Measurements from ENCODE around the gene MLYCD. TPM values are rescaled to one million over a fixed set of nuclear protein-coding genes. Genes with fewer than 3 reads are reported as not detected.

The MLYCD gene
- total RNA-seq, 6 experiments from 2014 or later, result 6.6 to 15.6 (median 11.3) TPM

DNA sequence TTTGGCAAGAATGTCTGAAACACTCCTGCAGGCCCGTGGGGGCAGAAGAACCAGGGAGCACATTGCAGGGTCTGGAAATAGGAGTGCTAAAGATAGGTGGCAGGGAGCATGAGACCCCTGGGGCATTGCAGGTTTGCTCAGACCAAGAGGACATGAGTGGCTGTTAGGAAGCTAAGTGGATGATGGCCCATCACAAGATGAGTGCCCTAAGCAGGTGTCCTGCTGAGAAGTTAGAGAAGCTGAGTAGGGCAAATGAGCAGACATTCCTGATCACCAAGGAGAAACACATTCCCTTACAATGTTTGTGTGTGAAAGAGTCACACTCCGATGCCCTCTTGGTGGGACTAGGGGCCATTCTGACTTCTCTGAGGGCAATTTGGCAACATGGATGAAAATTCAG, 9.9 kb downstream of the MLYCD start:
- no peaks in the 10 kb centered on the region for H3K27me3 ChIP-seq
- H3K36me3 ChIP-seq, result peaks cover 0 to 65% (median 36%) of the 10 kb centered on the region in 4 donors
- ATAC-seq (no peak), DNase-seq (no peak)
- peaks cover 0 to 8% (median 0%) of the 10 kb centered on the region in 4 donors for H3K4me1 ChIP-seq
- TF ChIP-seq, protein P1, sequence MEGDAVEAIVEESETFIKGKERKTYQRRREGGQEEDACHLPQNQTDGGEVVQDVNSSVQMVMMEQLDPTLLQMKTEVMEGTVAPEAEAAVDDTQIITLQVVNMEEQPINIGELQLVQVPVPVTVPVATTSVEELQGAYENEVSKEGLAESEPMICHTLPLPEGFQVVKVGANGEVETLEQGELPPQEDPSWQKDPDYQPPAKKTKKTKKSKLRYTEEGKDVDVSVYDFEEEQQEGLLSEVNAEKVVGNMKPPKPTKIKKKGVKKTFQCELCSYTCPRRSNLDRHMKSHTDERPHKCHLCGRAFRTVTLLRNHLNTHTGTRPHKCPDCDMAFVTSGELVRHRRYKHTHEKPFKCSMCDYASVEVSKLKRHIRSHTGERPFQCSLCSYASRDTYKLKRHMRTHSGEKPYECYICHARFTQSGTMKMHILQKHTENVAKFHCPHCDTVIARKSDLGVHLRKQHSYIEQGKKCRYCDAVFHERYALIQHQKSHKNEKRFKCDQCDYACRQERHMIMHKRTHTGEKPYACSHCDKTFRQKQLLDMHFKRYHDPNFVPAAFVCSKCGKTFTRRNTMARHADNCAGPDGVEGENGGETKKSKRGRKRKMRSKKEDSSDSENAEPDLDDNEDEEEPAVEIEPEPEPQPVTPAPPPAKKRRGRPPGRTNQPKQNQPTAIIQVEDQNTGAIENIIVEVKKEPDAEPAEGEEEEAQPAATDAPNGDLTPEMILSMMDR (IDR thresholded peaks at IDR 0.05), result no peak
- TF ChIP-seq POLR2A (IDR thresholded peaks at IDR 0.05), result no peak
- 83% methylated on average over 2 of the region's 2 CpGs for WGBS (ENCODE audit: insufficient coverage, low coverage, low lambda C conversion rate, missing lambda C conversion rate)
- H3K9me3 ChIP-seq, result no peaks in the 10 kb centered on the region
- no peak overlapping the region for H3K4me3 ChIP-seq
- no peak overlapping the region for H3K27ac ChIP-seq
- intact Hi-C loops (cut with DNase I), result no loop called here

DNA sequence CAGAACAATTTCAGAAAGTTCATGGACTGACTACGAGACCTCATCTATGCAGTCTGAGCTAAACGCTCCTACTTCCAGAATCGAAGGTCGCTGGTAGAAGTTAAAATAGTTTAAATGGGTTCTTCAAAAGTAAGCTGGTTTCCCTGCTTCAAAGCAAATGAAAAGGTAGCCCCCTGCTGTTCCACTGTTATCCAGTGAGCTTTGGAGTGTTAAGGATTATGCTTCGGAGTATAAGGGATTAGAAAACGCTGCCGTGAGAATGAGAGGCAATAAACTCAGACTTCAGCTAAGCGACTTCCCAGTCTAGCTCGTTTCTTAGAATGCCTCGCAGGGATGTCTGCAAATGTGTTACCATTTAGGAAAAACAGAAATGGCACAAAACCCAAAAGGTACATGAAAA, 12.4 kb downstream of the MLYCD start:
- H3K4me3 ChIP-seq, result no peak overlapping the region
- TF ChIP-seq, protein P1 (IDR thresholded peaks at IDR 0.05), result no peak
- no peak for TF ChIP-seq POLR2A (IDR thresholded peaks at IDR 0.05)
- ATAC-seq, result no peak
- 92% methylated on average over 10 of the region's 10 CpGs for WGBS (ENCODE audit: insufficient coverage, low coverage, low lambda C conversion rate, missing lambda C conversion rate)
- intact Hi-C loops (cut with DNase I), result no loop called here
- no peaks in the 10 kb centered on the region for H3K4me1 ChIP-seq
- no peaks in the 10 kb centered on the region for H3K27me3 ChIP-seq
- peaks cover 0 to 83% (median 51%) of the 10 kb centered on the region in 4 donors for H3K36me3 ChIP-seq
- no peak for DNase-seq
- no peak overlapping the region for H3K27ac ChIP-seq
- no peaks in the 10 kb centered on the region for H3K9me3 ChIP-seq

DNA sequence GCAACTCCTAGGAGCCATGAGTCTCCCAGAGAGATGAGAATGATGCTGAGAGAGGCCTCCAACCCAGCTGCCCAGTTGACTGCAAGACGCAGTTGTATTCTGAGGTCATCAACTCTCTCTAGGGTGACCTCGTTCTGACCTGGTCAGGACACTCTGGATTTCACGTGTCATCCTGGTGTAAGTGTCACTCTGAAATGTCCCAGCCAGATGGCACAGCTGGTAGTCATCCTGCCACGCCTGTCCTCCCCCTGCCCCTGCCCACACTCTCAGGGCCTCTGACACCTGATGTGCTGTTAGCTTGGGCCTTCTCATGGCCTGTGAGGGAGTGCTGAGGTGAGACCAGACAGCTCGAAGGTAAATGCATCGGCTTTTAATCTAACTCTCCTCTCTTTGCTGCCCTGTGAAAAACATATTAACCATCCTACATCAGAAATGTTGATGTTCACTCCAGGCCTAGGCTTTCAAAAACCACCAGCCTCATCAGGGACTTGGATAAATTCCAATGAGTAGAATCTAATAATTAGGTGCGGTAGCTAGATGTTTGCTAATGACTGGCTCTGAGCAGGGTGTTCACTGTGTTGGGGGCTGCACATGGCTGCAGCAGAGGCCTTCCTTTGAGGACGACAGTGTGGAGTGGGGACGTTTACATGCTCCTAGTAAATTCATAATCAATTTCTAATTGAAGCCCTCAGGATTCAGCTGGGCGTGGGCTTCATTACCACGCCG, 13.8 kb downstream of the MLYCD start:
- H3K4me1 ChIP-seq, result no peaks in the 10 kb centered on the region
- no peak overlapping the region for H3K27ac ChIP-seq
- H3K36me3 ChIP-seq, result peaks cover 0 to 81% (median 43%) of the 10 kb centered on the region in 4 donors
- TF ChIP-seq POLR2A (IDR thresholded peaks at IDR 0.05), result no peak
- TF ChIP-seq, protein P1 (IDR thresholded peaks at IDR 0.05), result no peak
- no peaks in the 10 kb centered on the region for H3K9me3 ChIP-seq
- ATAC-seq (peak in 3 of 4 donors; percentile 44 to 60 (median 54)), DNase-seq (peak in 1 of 3 donors; percentile 20)
- intact Hi-C loops (cut with DNase I), result no loop called here
- WGBS (ENCODE audit: insufficient coverage, low coverage, low lambda C conversion rate, missing lambda C conversion rate), result 59% methylated on average over 7 of the region's 12 CpGs
- H3K4me3 ChIP-seq, result no peak overlapping the region
- H3K27me3 ChIP-seq, result no peaks in the 10 kb centered on the region

DNA sequence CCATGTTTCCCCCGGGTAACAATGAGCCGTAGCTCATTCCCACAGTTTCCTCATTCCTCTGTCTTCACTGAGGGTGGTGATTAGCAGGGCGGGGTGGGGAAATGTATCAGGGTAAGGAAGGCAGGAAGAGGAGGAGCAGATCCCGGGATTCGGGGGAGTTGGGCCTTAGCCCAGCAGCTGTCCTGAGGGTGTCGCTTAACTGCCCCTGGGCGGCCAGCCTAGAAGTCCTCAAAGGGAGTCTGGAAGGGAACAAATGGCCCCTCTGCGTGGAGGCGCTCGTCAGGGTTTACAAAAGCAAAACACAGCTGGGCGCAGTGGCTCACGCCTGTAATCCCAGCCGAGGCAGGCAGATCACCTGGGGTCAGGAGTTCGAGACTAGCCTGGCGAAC, 14.3 kb downstream of the MLYCD start:
- no peak overlapping the region for H3K27ac ChIP-seq

More for the DNA sequence above, 14.3 kb downstream of the MLYCD start:
- no peak overlapping the region for H3K4me3 ChIP-seq
- H3K9me3 ChIP-seq, result no peaks in the 10 kb centered on the region
- TF ChIP-seq, protein P1 (IDR thresholded peaks at IDR 0.05), result no peak
- TF ChIP-seq POLR2A (IDR thresholded peaks at IDR 0.05), result no peak
- H3K4me1 ChIP-seq, result no peaks in the 10 kb centered on the region
- peak in 2 of 4 donors; percentile 19 to 31 for ATAC-seq
- no peaks in the 10 kb centered on the region for H3K27me3 ChIP-seq
- H3K36me3 ChIP-seq, result peaks cover 0 to 80% (median 39%) of the 10 kb centered on the region in 4 donors
- intact Hi-C loops (cut with DNase I), result no loop called here
- peak in 1 of 3 donors; percentile 38 for DNase-seq
- 71% methylated on average over 6 of the region's 15 CpGs for WGBS (ENCODE audit: insufficient coverage, low coverage, low lambda C conversion rate, missing lambda C conversion rate)

All from right lobe of liver (tissue), 6 donors.